A549 (cell line): ENCODE measurements around the gene TRDN. TPM values are rescaled to one million over a fixed set of nuclear protein-coding genes. Genes with fewer than 3 reads are reported as not detected.

ENCODE experiments used
- ATAC-seq, 2 experiments: fragments of 200-7000 bp in 1 of 2; fragments of >200 bp in 1 of 2; cut with Nextera tagmentation in 1 of 2; cut with Tn5 transposase in 1 of 2; 3 replicates each; pipeline versions ENCODE4 v1.8.0 to v1.9.1; 2018 to 2020; ENCODE audit warnings: mild to moderate bottlenecking in 1 of 2, moderate library complexity in 1 of 2
- CTCF ChIA-PET: fragments of 300-600 bp; sonication (Branson Sonifier 250); formaldehyde crosslinking; extraction: SDS; loops from one replicate; lab custom pipeline; 2021; ENCODE audit warnings: antibody characterized with exemption, inconsistent platforms; lab: Yijun Ruan, JAX
- POLR2A ChIA-PET: fragments of 350-600 bp; formaldehyde crosslinking; extraction: SDS; loops from one replicate; lab custom pipeline; 2021; ENCODE audit warnings: antibody characterized with exemption, inconsistent platforms; lab: Yijun Ruan, JAX
- DNase-seq, 2 experiments: peaks; one replicate each; pipeline versions ENCODE4 v3.0.0 to v3.0.0-alpha.2; 2011 to 2016; ENCODE audit warnings: low read depth in 1 of 2, low spot score in 1 of 2
- FAIRE-seq: peaks from 2 replicates; lab custom pipeline; 2011; peaks lifted over from hg19 to GRCh38; lab: Jason Lieb, UNC
- H3K27ac ChIP-seq, 2 experiments: fragments of >200 bp; sonication (Bioruptor Twin); formaldehyde crosslinking; 3 replicates each; pipeline ENCODE4 v1.5.1; 2016 to 2017
- H3K4me1 ChIP-seq: fragments of >200 bp; sonication (Bioruptor Twin); formaldehyde crosslinking; 3 replicates; pipeline ENCODE4 v1.6.1; 2016
- H3K4me2 ChIP-seq: fragments of >200 bp; sonication (Bioruptor Twin); formaldehyde crosslinking; 3 replicates; pipeline ENCODE4 v1.6.1; 2016
- H3K4me3 ChIP-seq: fragments of >200 bp; sonication (Bioruptor Twin); formaldehyde crosslinking; 3 replicates; pipeline ENCODE4 v1.5.1; 2016
- H3K9me3 ChIP-seq: fragments of >200 bp; sonication (Bioruptor Twin); formaldehyde crosslinking; 3 replicates; pipeline ENCODE4 v1.6.1; 2016
- CBX2 ChIP-seq: fragments of 200-600 bp; sonication (generic); IDR thresholded peaks from 2 replicates; pipeline ENCODE4 v1.6.1; 2016; ENCODE audit warnings: low read depth, mild to moderate bottlenecking, borderline replicate concordance
- CBX8 ChIP-seq: fragments of 200-600 bp; sonication (generic); IDR thresholded peaks from 2 replicates; pipeline ENCODE4 v1.6.1; 2016
- CEBPB ChIP-seq, 2 experiments: fragments of >200 bp in 1 of 2; sonication (Bioruptor Twin) in 1 of 2; formaldehyde crosslinking in 1 of 2; IDR thresholded peaks; 2 replicates each; pipeline ENCODE4 v1.6.1; 2012 to 2016
- CHD2 ChIP-seq: fragments of 150-350 bp; IDR thresholded peaks from 2 replicates; pipeline ENCODE4 v1.6.1; 2014; ENCODE audit warnings: low read length; ENCODE audit not compliant: partially characterized antibody
- EHF ChIP-seq: fragments of 250-450 bp; sonication (Bioruptor Pico); IDR thresholded peaks from 2 replicates; pipeline ENCODE4 v1.5.0; 2020; ENCODE audit warnings: mild to moderate bottlenecking
- EHMT2 ChIP-seq: fragments of 200-600 bp; sonication (generic); IDR thresholded peaks from 2 replicates; pipeline ENCODE4 v1.6.1; 2016; ENCODE audit warnings: antibody characterized with exemption, low read depth, mild to moderate bottlenecking, moderate library complexity
- EP300 ChIP-seq, 2 experiments: fragments of >200 bp; sonication (Bioruptor Twin); formaldehyde crosslinking; IDR thresholded peaks; 2 replicates in 1 of 2; 3 replicates in 1 of 2; pipeline ENCODE4 v1.6.1; 2016 to 2017
- FOSB ChIP-seq: fragments of 250-450 bp; sonication (Bioruptor Pico); IDR thresholded peaks from 2 replicates; pipeline ENCODE4 v1.5.0; 2020; ENCODE audit warnings: mild to moderate bottlenecking, moderate library complexity
- GATA3 ChIP-seq: IDR thresholded peaks from 2 replicates; pipeline ENCODE4 v1.6.1; 2012; ENCODE audit warnings: borderline replicate concordance
- HDAC2 ChIP-seq: fragments of 200-600 bp; sonication (generic); IDR thresholded peaks from 2 replicates; pipeline ENCODE4 v1.6.1; 2016
- HOXA7 ChIP-seq: fragments of 250-450 bp; sonication (Bioruptor Pico); IDR thresholded peaks from 2 replicates; pipeline ENCODE4 v1.5.0; 2020; ENCODE audit warnings: mild to moderate bottlenecking, moderate library complexity
- HOXB13 ChIP-seq: fragments of 250-450 bp; sonication (Bioruptor Pico); IDR thresholded peaks from 2 replicates; pipeline ENCODE4 v1.5.0; 2020; ENCODE audit warnings: low read depth, mild to moderate bottlenecking, moderate library complexity
- HOXB5 ChIP-seq: fragments of 250-450 bp; sonication (Bioruptor Pico); IDR thresholded peaks from 2 replicates; pipeline ENCODE4 v1.5.0; 2020; ENCODE audit warnings: mild to moderate bottlenecking, moderate library complexity
- KDM1A ChIP-seq: fragments of 200-600 bp; sonication (generic); IDR thresholded peaks from 2 replicates; pipeline ENCODE4 v1.6.1; 2016; ENCODE audit warnings: low read depth, mild to moderate bottlenecking
- KDM5A ChIP-seq: fragments of 200-600 bp; sonication (generic); IDR thresholded peaks from 2 replicates; pipeline ENCODE4 v1.6.1; 2016; ENCODE audit warnings: antibody characterized with exemption, mild to moderate bottlenecking
- MYC ChIP-seq: IDR thresholded peaks from 2 replicates; pipeline ENCODE4 v1.6.1; 2012; ENCODE audit warnings: mild to moderate bottlenecking, inconsistent platforms, low read length, improper control_type of control experiment, borderline replicate concordance
- NR3C1 ChIP-seq: fragments of >200 bp; sonication (Bioruptor Twin); formaldehyde crosslinking; IDR thresholded peaks from 3 replicates; pipeline ENCODE4 v1.6.1; 2017
- RCOR1 ChIP-seq: fragments of 150-350 bp; IDR thresholded peaks from 2 replicates; pipeline ENCODE4 v1.6.1; 2014; ENCODE audit warnings: antibody characterized with exemption, low read length, low read depth
- SMC3 ChIP-seq: fragments of >200 bp; sonication (Bioruptor Twin); formaldehyde crosslinking; IDR thresholded peaks from 3 replicates; pipeline ENCODE4 v1.6.1; 2018; ENCODE audit warnings: inconsistent platforms
- TFCP2L1 ChIP-seq: fragments of 250-450 bp; sonication (Bioruptor Pico); IDR thresholded peaks from 2 replicates; pipeline ENCODE4 v1.5.0; 2021; ENCODE audit warnings: mild to moderate bottlenecking
- ZFP36 ChIP-seq: fragments of 450-650 bp; IDR thresholded peaks from 2 replicates; pipeline ENCODE4 v1.6.1; 2014; ENCODE audit warnings: borderline replicate concordance; ENCODE audit not compliant: partially characterized antibody
- WGBS: methylation state at CpG from one replicate; pipeline ENCODE4 v1.1.6; 2017; ENCODE audit errors: missing lambda C conversion rate; 5-methylcytosine and 5-hydroxymethylcytosine counted together
- polyA plus RNA-seq, 4 experiments: library from polyadenylated mRNA; depleted of rRNA in 3 of 4; stranded (reverse); fragments of >200 nt; fragmentation: RNase III in 1 of 4; extraction: RNeasy Plus Mini Kit Qiagen cat#74134 plus additional on column Dnase treatment in 1 of 4; gene quantifications; 2 replicates in 3 of 4; 3 replicates in 1 of 4; pipeline ENCODE4 v1.2.3, GENCODE V29; 2011 to 2017
- TF ChIP-seq, protein P1 (sequence below): fragments of 250-450 bp; sonication (Bioruptor Pico); IDR thresholded peaks from 2 replicates; pipeline ENCODE4 v1.5.0; 2021; ENCODE audit warnings: mild to moderate bottlenecking, moderate library complexity, borderline replicate concordance
- TF ChIP-seq, protein P2 (sequence below): fragments of >200 bp; sonication (Bioruptor Twin); formaldehyde crosslinking; IDR thresholded peaks from 3 replicates; pipeline ENCODE4 v1.6.1; 2016

The TRDN gene
- polyA plus RNA-seq, 2 of the 4 experiments (the other 2 are of a cell fraction) = not detected

DNA sequence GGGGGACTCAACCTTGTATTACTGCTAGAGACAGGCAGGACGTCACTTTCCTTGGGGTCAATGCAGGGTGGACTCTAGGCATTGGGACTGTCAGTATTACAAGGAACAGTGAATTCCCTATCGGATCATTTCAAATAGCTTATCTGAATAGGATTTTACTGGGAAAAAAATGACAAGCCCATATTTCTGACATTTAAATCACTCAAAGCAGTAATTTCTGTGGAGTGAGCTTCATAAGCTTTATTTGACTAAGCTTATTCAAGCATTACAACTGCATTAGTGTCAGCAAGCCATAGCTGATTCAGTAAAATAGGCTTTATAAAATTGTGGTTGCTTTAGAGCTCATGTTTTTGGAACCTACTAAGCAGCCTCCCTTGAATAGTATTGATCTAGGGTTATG lies 44.3 kb downstream of the TRDN start:
- H3K27ac ChIP-seq = no peak overlapping the region
- WGBS = 72% methylated on average over 2 of the region's 2 CpGs
- no peak for TF ChIP-seq CBX2
- no peak for TF ChIP-seq ZFP36
- no peak for TF ChIP-seq CBX8
- TF ChIP-seq KDM5A = no peak
- no peak for TF ChIP-seq HDAC2
- TF ChIP-seq EHMT2 = no peak
- TF ChIP-seq, protein P1, sequence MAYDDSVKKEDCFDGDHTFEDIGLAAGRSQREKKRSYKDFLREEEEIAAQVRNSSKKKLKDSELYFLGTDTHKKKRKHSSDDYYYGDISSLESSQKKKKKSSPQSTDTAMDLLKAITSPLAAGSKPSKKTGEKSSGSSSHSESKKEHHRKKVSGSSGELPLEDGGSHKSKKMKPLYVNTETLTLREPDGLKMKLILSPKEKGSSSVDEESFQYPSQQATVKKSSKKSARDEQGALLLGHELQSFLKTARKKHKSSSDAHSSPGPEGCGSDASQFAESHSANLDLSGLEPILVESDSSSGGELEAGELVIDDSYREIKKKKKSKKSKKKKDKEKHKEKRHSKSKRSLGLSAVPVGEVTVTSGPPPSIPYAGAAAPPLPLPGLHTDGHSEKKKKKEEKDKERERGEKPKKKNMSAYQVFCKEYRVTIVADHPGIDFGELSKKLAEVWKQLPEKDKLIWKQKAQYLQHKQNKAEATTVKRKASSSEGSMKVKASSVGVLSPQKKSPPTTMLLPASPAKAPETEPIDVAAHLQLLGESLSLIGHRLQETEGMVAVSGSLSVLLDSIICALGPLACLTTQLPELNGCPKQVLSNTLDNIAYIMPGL = no peak
- TF ChIP-seq EP300 (IDR thresholded peaks at IDR 0.05) = no peak
- TF ChIP-seq EHF (CRISPR knock-in tag) = no peak
- no peak for TF ChIP-seq CEBPB (IDR thresholded peaks at IDR 0.05)
- TF ChIP-seq NR3C1 = no peak
- no peak for TF ChIP-seq SMC3
- no peak for TF ChIP-seq HOXB13
- TF ChIP-seq CHD2 = no peak
- TF ChIP-seq HOXA7 (CRISPR knock-in tag) = no peak
- TF ChIP-seq HOXB5 (CRISPR knock-in tag) = no peak
- no peak for TF ChIP-seq GATA3
- no peak overlapping the region for H3K4me3 ChIP-seq
- ChIA-PET CTCF (interaction anchor here (0.6 kb wide), 1 partner anchor 167 kb away, joined by 3 read pairs; no protein-coding TSS in a partner anchor), POLR2A (no interaction called here)
- no peaks in the 10 kb centered on the region for H3K9me3 ChIP-seq
- no peaks in the 10 kb centered on the region for H3K4me1 ChIP-seq
- FAIRE-seq (no peak), DNase-seq (no peak), ATAC-seq (no peak)
- H3K4me2 ChIP-seq = no peak overlapping the region

DNA sequence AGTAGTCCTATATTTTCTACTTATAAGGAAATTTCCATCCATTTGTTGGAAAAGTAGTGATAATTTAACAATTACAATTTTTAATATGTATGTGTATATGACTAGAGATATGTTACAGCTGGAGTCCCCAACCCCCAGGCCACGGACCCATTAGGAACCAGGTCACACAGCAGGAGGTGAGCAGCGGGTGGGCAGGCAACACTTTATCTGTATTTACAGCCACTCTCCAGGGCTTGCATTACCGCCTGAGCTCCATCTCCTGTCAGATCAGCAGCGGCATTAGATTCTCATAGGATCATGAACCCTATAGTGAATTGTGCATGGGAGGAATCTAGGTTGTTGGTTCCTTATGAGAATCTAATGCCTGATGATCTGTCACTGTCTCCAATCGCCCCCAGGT lies 46.8 kb downstream of the TRDN start:
- CTCF ChIA-PET = no interaction called here
- Histone ChIP-seq H3K4me3 (no peak overlapping the region), H3K4me1 (no peaks in the 10 kb centered on the region), H3K9me3 (no peaks in the 10 kb centered on the region), H3K27ac (no peak overlapping the region), H3K4me2 (no peak overlapping the region)
- 66% methylated on average over 5 of the region's 5 CpGs for WGBS
- POLR2A ChIA-PET = no interaction called here
- ATAC-seq (no peak), FAIRE-seq (no peak), DNase-seq (no peak)
- TF ChIP-seq RCOR1 = no peak
- TF ChIP-seq, all 56 proteins: peak for 0

DNA sequence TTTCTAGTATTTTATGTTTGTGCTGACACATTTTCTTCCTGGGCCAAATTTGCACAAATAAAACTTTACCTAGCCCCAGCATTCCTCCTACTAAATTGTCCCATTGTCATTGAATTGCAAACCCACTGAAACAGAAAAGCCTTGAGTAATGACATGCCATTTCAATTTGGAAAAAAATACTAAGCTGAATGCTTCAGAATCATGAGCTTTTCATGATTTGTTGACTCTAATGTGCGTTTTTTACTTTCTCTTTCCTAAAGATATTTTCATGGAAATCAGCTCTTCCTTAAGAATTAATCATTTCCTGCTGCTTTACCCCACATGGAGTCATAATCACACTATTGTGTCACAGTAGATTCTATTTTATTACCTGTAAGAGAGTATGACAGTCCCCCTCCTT lies 47.4 kb downstream of the TRDN start:
- Histone ChIP-seq H3K27ac (no peak overlapping the region), H3K4me2 (no peak overlapping the region), H3K4me3 (no peak overlapping the region), H3K4me1 (no peaks in the 10 kb centered on the region), H3K9me3 (no peaks in the 10 kb centered on the region)
- ATAC-seq (no peak), FAIRE-seq (no peak), DNase-seq (no peak)
- 4% methylated on average over 1 of the region's 1 CpG for WGBS
- POLR2A ChIA-PET = no interaction called here
- CTCF ChIA-PET = interaction anchor here (1.0 kb wide), 1 partner anchor 70 kb away, joined by 4 read pairs; no protein-coding TSS in a partner anchor
- TF ChIP-seq KDM1A (no peak), CBX8 (no peak), FOSB (CRISPR knock-in tag) (no peak), MYC (no peak), TFCP2L1 (no peak), RCOR1 (no peak), CEBPB (IDR thresholded peaks at IDR 0.05) (no peak), HOXB13 (no peak)
- TF ChIP-seq, protein P2, sequence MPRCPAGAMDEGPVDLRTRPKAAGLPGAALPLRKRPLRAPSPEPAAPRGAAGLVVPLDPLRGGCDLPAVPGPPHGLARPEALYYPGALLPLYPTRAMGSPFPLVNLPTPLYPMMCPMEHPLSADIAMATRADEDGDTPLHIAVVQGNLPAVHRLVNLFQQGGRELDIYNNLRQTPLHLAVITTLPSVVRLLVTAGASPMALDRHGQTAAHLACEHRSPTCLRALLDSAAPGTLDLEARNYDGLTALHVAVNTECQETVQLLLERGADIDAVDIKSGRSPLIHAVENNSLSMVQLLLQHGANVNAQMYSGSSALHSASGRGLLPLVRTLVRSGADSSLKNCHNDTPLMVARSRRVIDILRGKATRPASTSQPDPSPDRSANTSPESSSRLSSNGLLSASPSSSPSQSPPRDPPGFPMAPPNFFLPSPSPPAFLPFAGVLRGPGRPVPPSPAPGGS = no peak
- TF ChIP-seq, protein P1 = no peak
